DND-41 (cell line): ENCODE results near the gene C12orf75.
A peak's percentile ranks its signal among the peaks of the same experiment; 100 is the strongest.

Source experiments
- ATAC-seq: fragments of 200-7000 bp; cut with Tn5 transposase; 3 replicates; pipeline ENCODE4 v1.9.1; 2021; ENCODE audit warnings: low read depth; ENCODE audit not compliant: insufficient read depth
- DNase-seq: peaks from one replicate; pipeline ENCODE4 v3.0.0-alpha.2; 2020
- H2AFZ ChIP-seq: 2 replicates; pipeline ENCODE4 v1.6.0; 2012; ENCODE audit warnings: low read depth, low read length
- H3K27ac ChIP-seq: 2 replicates; pipeline ENCODE4 v1.5.1; 2012; ENCODE audit warnings: low read length, inconsistent platforms
- H3K27me3 ChIP-seq: fragments of 200-600 bp; sonication (generic); 2 replicates; pipeline ENCODE4 v1.6.0; 2012; ENCODE audit warnings: low read length, mild to moderate bottlenecking, inconsistent platforms; ENCODE audit not compliant: insufficient read depth, poor library complexity
- H3K36me3 ChIP-seq: 2 replicates; pipeline ENCODE4 v1.5.1; 2012; ENCODE audit warnings: low read length, inconsistent platforms; ENCODE audit not compliant: insufficient read depth
- H3K4me1 ChIP-seq: 2 replicates; pipeline ENCODE4 v1.5.1; 2012; ENCODE audit warnings: mild to moderate bottlenecking, low read length; ENCODE audit not compliant: insufficient read depth
- H3K4me2 ChIP-seq: 2 replicates; pipeline ENCODE4 v1.6.0; 2012; ENCODE audit warnings: mild to moderate bottlenecking, moderate library complexity, low read length, inconsistent platforms; ENCODE audit not compliant: insufficient read depth
- H3K4me3 ChIP-seq, 2 experiments: fragments of 200-600 bp in 1 of 2; shearing (Covaris generic) in 1 of 2; 2 replicates each; pipeline ENCODE4 v1.5.1; 2012 to 2016; ENCODE audit warnings: inconsistent platforms in 2 of 2, low read length in 2 of 2, mild to moderate bottlenecking in 2 of 2, low read depth in 1 of 2, moderate library complexity in 1 of 2
- H3K79me2 ChIP-seq: 2 replicates; pipeline ENCODE4 v1.6.0; 2012; ENCODE audit warnings: low read length, inconsistent platforms; ENCODE audit not compliant: insufficient read depth
- H3K9ac ChIP-seq: 2 replicates; pipeline ENCODE4 v1.6.0; 2012; ENCODE audit warnings: low read depth, mild to moderate bottlenecking, inconsistent platforms, low read length, moderate library complexity
- H3K9me3 ChIP-seq: 2 replicates; pipeline ENCODE4 v1.5.1; 2012; ENCODE audit warnings: low read length, moderate library complexity, mild to moderate bottlenecking, inconsistent platforms; ENCODE audit not compliant: insufficient read depth, severe bottlenecking
- H4K20me1 ChIP-seq: 2 replicates; pipeline ENCODE4 v1.6.0; 2012; ENCODE audit warnings: low read length; ENCODE audit not compliant: insufficient read depth
- CTCF ChIP-seq: IDR thresholded peaks from 2 replicates; pipeline ENCODE4 v1.5.1; 2012; ENCODE audit warnings: borderline replicate concordance, low read length, moderate library complexity, mild to moderate bottlenecking; ENCODE audit not compliant: poor library complexity, severe bottlenecking; ENCODE audit errors: extremely low read depth
- EZH2 ChIP-seq: IDR thresholded peaks from 3 replicates; pipeline ENCODE4 v1.6.1; 2012; ENCODE audit warnings: borderline replicate concordance, low read depth, mild to moderate bottlenecking, moderate library complexity, low read length, inconsistent platforms; ENCODE audit not compliant: severe bottlenecking

Gene C12orf75

DNA sequence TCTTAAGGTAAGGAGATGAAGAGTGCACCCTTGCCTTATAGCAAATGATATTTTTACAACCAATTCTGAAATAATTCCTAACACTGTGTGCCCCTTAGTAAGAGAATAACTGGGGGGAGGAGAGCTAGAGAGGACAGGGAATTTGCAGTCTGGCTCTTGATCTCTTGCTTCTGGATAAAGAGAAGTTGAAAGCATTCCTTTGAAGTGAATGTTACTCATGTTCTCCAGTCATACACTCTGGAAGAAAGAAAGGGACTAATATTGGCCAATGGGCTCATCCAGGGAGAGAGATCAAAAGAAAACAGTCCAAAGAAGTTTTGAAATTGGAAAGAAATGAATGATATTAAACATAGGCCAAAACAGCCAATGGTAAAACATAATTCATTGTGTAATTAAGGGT lies 25.3 kb downstream of the C12orf75 start:
- no peak for TF ChIP-seq CTCF
- TF ChIP-seq EZH2 = no peak
- Histone ChIP-seq H3K27ac (peak overlapping the region; percentile 10), H3K4me1 (peaks cover 65% of the 10 kb centered on the region), H3K27me3 (no peaks in the 10 kb centered on the region), H3K4me2 (no peak overlapping the region), H3K36me3 (peaks cover 39% of the 10 kb centered on the region), H3K9me3 (no peaks in the 10 kb centered on the region), H3K4me3 (no peak overlapping the region), H3K9ac (no peak overlapping the region), H4K20me1 (peaks cover 8% of the 10 kb centered on the region; the same call in 1 of the 2 replicates), H3K79me2 (peaks cover 87% of the 10 kb centered on the region), H2AFZ (no peak overlapping the region)
- DNase-seq = no peak
- no peak for ATAC-seq

DNA sequence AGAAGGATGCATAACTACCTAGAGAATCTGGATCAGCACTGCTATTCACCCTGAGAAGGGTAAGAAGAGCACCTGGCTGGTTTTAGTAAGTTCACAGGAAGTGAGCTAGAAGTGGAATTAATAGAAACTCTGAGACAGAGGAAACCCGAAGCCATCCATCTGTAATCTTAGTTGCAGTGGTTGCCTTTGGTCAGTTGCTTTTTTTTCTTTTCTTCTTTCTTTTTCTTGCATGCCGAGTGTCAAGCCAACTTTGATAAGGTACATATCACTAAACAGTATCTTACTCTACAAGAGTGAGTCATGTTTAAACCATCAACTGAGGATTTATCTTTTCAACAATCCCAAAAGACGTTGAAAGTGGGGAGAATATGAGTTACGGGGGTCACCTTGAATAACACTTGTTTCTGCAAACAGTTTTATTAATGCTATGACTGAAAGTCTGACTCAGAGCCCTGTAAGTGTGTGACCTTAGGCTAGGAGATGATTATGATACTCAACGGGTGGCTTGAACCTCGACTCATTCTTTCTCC lies 26.7 kb downstream of the C12orf75 start:
- Histone ChIP-seq H3K4me2 (no peak overlapping the region), H2AFZ (no peak overlapping the region), H4K20me1 (peaks cover 8% of the 10 kb centered on the region; the same call in 1 of the 2 replicates), H3K4me1 (peaks cover 50% of the 10 kb centered on the region), H3K27me3 (no peaks in the 10 kb centered on the region), H3K4me3 (no peak overlapping the region), H3K79me2 (peaks cover 89% of the 10 kb centered on the region), H3K27ac (peak overlapping the region; percentile 63), H3K9me3 (no peaks in the 10 kb centered on the region), H3K9ac (no peak overlapping the region), H3K36me3 (peaks cover 46% of the 10 kb centered on the region)
- peak; percentile 54 for ATAC-seq
- no peak for TF ChIP-seq CTCF
- TF ChIP-seq EZH2 = no peak
- no peak for DNase-seq

GRCh38 chr12:105358789-105359188 lies 28.3 kb downstream of the C12orf75 start:
- H3K4me1 ChIP-seq = peaks cover 35% of the 10 kb centered on the region
- ATAC-seq (no peak), DNase-seq (no peak)
- H3K4me2 ChIP-seq = no peak overlapping the region
- H3K4me3 ChIP-seq = no peak overlapping the region
- no peak for TF ChIP-seq CTCF
- peaks cover 84% of the 10 kb centered on the region for H3K79me2 ChIP-seq
- no peak overlapping the region for H2AFZ ChIP-seq
- no peaks in the 10 kb centered on the region for H3K27me3 ChIP-seq
- H3K9me3 ChIP-seq = no peaks in the 10 kb centered on the region
- H3K9ac ChIP-seq = no peak overlapping the region
- peaks cover 49% of the 10 kb centered on the region for H3K36me3 ChIP-seq
- no peak overlapping the region for H3K27ac ChIP-seq
- peaks cover 14% of the 10 kb centered on the region; the same call in 1 of the 2 replicates for H4K20me1 ChIP-seq

GRCh38 chr12:105359856-105360255 lies 29.4 kb downstream of the C12orf75 start:
- no peaks in the 10 kb centered on the region for H3K9me3 ChIP-seq
- no peak for DNase-seq
- peaks cover 82% of the 10 kb centered on the region for H3K79me2 ChIP-seq
- no peak overlapping the region for H2AFZ ChIP-seq
- H3K4me3 ChIP-seq = no peak overlapping the region
- no peaks in the 10 kb centered on the region for H3K27me3 ChIP-seq
- no peak overlapping the region for H3K9ac ChIP-seq
- H3K4me2 ChIP-seq = no peak overlapping the region
- H3K27ac ChIP-seq = 0 out of 2 replicates have a peak overlapping the region, but pooled peaks have one; percentile 27
- H3K36me3 ChIP-seq = peaks cover 51% of the 10 kb centered on the region
- TF ChIP-seq CTCF (no peak), EZH2 (no peak)
- ATAC-seq = no peak
- H3K4me1 ChIP-seq = peaks cover 25% of the 10 kb centered on the region
- H4K20me1 ChIP-seq = peaks cover 14% of the 10 kb centered on the region; the same call in 1 of the 2 replicates
